Activated CD8-positive, alpha-beta memory T cell treated with anti-CD3 and anti-CD28 coated beads, Interleukin-2, amount 50 U/mL, for 1 hour (primary cell): ENCODE results near the gene IPO4.

Source experiments
- DNase-seq: peaks from one replicate; pipeline ENCODE4 v3.0.0-alpha.2; 2020; ENCODE audit errors: extremely low read depth

IPO4 gene

GRCh38 chr14:24176599-24176998 lies 12.0 kb downstream of the IPO4 start:
- DNase-seq = no peak

GRCh38 chr14:24172871-24173281 lies 15.7 kb downstream of the IPO4 start:
- no peak for DNase-seq

DNA sequence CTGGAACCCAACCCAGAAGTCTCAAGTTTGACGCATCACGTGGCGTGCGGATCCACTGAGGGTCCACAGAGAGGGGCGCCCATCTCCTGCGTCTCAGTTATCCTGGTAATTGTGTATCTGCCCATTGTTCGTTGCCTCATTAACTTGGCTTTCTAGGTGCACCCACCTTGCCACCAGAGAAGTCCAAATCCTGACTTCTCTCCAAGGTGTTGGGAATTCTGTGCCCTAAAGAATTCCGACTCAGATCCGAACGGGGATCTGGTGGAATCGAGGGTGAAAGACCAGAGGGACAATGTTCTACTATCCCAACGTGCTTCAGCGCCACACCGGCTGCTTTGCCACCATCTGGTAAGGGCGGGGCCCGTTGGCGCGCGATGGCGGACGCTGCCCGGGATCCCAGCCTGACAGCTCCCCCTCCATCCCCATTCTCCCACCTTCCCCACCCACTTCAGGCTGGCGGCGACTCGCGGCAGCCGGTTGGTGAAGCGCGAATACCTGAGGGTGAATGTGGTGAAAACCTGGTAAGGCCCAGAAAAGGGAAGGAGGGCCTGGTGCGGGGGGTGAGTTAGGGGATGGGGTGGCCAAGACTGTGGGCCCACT lies 16.3 kb downstream of the IPO4 start:
- DNase-seq = no peak

GRCh38 chr14:24171422-24172260 lies 17.0 kb downstream of the IPO4 start, which contains the start of gene REC8:
REC8 (plus strand) TSS chr14:24172080; CDS start chr14:24172553, 473 bp downstream.
- peak; percentile 58 for DNase-seq

GRCh38 chr14:24167469-24168114 lies 21.0 kb downstream of the IPO4 start:
- no peak for DNase-seq

DNA sequence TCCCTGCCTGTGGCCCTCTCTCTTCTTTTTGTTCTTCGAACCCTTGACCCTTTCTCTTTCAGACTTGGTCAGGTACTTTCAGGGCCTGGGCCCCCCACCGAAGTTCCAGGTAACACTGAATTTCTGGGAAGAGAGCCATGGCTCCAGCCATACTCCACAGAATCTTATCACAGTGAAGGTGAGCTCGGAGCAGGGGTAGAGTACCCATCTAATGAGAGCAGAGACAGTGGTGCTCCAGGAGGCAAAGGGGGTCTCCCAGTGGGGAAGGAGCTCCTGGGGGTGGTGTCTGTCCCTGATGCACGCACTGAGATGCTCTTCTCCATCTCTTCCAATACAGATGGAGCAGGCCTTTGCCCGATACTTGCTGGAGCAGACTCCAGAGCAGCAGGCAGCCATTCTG lies 22.8 kb downstream of the IPO4 start:
- no peak for DNase-seq

GRCh38 chr14:24164518-24164991 lies 24.1 kb downstream of the IPO4 start:
- no peak for DNase-seq

- no peak for DNase-seq
Observed at GRCh38 chr14:24162093-24162492, 26.5 kb downstream of the IPO4 start.

GRCh38 chr14:24160850-24161804 lies 27.5 kb downstream of the IPO4 start, which contains the start of gene IRF9:
IRF9 (plus strand) TSS chr14:24161265; CDS start chr14:24162145, 880 bp downstream.
- DNase-seq = peak; percentile 90

DNA sequence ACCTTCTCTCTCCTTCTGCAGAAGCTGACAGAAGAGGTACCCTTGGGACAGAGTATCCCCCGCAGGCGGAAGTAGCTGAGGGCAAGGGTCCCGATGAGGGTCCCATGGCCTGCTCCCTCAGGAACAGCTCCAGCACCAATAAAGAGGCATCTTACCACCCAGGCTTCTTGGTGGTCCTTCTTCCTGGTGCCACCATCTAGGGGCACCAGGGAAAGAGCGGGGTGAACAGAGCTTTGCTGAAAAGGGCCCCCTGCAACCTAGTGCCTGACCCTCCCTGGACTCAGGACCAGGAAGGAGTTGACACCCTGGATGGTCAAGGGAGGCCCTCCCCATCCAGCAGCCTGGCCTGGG lies 28.1 kb downstream of the IPO4 start:
- no peak for DNase-seq

DNA sequence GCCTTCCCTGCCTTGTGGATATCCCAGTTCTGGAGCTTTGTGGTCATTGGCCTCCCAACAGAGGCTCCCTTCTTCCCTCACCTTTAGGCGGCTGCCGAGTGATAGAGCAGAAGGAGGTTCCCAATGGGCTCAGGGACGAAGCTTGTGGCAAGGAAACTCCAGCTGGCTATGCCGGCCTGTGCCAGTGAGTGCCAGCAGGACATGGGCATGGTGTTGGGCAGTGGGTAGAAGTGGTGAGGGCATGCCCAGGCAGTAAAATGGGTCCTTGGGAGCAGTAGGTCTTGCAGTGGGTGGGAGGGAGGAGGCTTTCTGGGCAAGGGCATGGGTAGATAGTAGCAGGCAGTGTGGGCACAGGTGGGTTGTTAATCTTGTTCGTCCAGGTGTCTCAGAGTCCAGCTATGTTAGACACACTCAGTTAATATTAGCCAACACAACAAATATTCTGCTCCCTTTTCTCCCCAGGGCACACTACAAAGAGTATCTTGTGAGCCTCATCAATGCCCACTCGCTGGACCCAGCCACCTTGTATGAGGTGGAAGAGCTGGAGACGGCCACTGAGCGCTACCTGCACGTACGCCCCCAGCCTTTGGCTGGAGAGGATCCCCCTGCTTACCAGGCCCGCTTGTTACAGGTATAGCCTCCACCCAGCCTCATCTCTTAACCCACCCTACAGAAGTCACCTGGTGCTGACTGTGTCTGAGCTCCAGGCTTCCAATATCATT lies 28.7 kb downstream of the IPO4 start:
- no peak for DNase-seq

GRCh38 chr14:24157331-24157730 lies 31.3 kb downstream of the IPO4 start:
- DNase-seq = no peak

DNA sequence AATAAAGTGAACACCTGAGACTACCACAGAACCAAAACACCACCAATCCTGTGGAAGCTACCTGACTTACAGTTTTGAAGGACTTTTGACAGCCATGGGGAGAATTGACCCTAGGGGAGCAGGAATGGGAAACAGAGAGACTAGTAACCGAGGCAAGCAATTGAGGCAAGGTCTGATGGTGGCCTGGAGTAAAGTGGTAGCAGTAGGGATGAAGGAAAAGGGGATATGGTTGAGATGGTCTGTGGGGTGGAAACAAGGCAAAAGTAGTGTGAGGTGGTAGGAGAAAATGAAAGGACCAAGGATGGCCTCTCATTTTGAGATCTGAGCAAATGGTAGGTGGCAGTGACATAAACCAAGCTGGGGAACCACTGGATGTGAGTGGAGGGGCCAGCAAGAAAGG lies 31.8 kb downstream of the IPO4 start:
- DNase-seq = no peak

- no peak for DNase-seq
Observed at GRCh38 chr14:24155100-24155499, 33.5 kb downstream of the IPO4 start.

GRCh38 chr14:24151404-24152080 lies 37.1 kb downstream of the IPO4 start:
- DNase-seq = no peak

GRCh38 chr14:24150993-24151392 lies 37.6 kb downstream of the IPO4 start:
- no peak for DNase-seq

GRCh38 chr14:24150567-24150966 lies 38.0 kb downstream of the IPO4 start:
- DNase-seq = no peak

DNA sequence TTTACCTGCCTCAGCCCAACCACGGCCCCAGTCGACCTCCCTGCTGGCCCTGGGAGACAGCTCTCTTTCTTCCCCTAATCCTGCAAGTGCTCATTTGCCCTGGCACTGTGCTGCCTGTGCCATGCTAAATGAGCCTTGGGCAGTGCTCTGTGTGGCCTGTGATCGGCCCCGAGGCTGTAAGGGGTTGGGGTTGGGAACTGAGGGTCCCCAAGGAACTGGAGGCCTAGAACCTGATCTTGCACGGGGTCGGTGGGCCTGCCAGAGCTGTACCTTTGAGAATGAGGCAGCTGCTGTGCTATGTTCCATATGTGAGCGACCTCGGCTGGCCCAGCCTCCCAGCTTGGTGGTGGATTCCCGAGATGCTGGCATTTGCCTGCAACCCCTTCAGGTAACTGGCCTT lies 38.6 kb downstream of the IPO4 start:
- DNase-seq = no peak

DNA sequence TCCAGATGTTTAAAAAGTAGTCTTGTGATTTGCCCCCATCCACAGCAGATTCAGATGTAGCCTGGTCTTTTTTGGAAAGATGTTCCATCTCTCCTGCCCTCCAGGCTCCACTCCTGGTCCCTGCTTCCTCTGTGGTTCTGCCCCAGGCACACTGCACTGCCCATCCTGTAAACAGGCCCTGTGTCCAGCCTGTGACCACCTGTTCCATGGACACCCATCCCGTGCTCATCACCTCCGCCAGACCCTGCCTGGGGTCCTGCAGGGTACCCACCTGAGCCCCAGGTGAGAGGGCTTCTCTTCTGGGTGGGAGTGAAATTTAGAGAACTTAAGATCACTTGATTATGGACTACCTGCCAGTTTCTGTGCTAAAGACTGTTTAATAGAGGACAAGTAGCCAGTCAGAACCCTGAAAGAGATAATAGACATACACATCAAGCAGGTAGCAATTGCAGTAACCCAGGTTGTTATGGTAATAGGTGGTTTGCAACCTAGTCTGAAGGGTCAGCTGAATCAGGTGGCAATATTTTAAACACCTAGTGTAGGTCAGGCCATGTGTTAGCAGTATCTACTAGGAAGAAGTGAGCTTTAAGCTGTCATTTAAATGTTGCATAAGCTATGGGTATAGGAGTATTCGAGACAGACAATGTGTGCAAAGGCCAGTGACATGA lies 39.2 kb downstream of the IPO4 start:
- no peak for DNase-seq
